Melanocyte of skin (primary cell): ENCODE measurements around the gene TMEM39B. TPM values are rescaled to one million over a fixed set of nuclear protein-coding genes. Genes with fewer than 3 reads are reported as not detected.

Source experiments
- small RNA-seq, 2 donors: library from RNA; depleted of rRNA; stranded (forward); fragments of <200 nt; gene quantifications; one replicate each; pipeline ENCODE3, GENCODE V24; 2012
- total RNA-seq, 2 donors: library from RNA; depleted of rRNA; stranded (reverse); fragments of >200 nt; gene quantifications; 2 replicates each; pipeline ENCODE4 v1.2.3, GENCODE V29; 2012

The TMEM39B gene
- total RNA-seq: 1 to 10 TPM; 4.5 to 5.3 TPM

GRCh38 chr1:32072622-32073298, at the start of gene TMEM39B:
TSS of gene TMEM39B (plus strand) at chr1:32072939. CDS start at chr1:32073048, 109 bp downstream.

GRCh38 chr1:32107742-32108661, 35.3 kb downstream of the TMEM39B start, which contains the start of gene KPNA6:
TSS of gene KPNA6 (plus strand) at chr1:32108056. CDS start at chr1:32108131, 75 bp downstream.

Small RNA genes lying within 50 kb of the gene (small RNA-seq; reads per million reads assigned to genes)
- gene MIR5585 (0 reads per million in 2 donors), gene RF00017 (0 reads per million in 2 donors)

Other genes with a start within 250 kb of the TMEM39B start
- 100 to 1,000 TPM; 188 to 216 TPM for gene PTP4A2, start 134.6 kb upstream of the TMEM39B start, total RNA-seq
- 10 to 100 TPM; 29.9 to 52.9 TPM for gene KHDRBS1, start 59.1 kb upstream of the TMEM39B start, total RNA-seq
- 10 to 100 TPM; 46.1 to 61.3 TPM for gene KPNA6, start 35.1 kb downstream of the TMEM39B start, total RNA-seq
- gene TXLNA, start 106.7 kb downstream of the TMEM39B start, total RNA-seq: 10 to 100 TPM; 90.9 to 94.6 TPM
- 10 to 100 TPM; 11.4 to 13.7 TPM for gene CCDC28B, start 127.7 kb downstream of the TMEM39B start, total RNA-seq
- gene IQCC, start 132.7 kb downstream of the TMEM39B start, total RNA-seq: 1 to 10 TPM; 1.4 to 1.7 TPM
- gene DCDC2B, start 136.2 kb downstream of the TMEM39B start, total RNA-seq: not detected
- gene TMEM234, start 149.4 kb downstream of the TMEM39B start, total RNA-seq: 10 to 100 TPM; 13.7 to 18.2 TPM
- 100 to 1,000 TPM; 204 to 323 TPM for gene EIF3I, start 149.5 kb downstream of the TMEM39B start, total RNA-seq
- gene FAM167B, start 174.3 kb downstream of the TMEM39B start, total RNA-seq: 10 to 100 TPM; 11.7 to 30.3 TPM
- gene LCK, start 178.3 kb downstream of the TMEM39B start, total RNA-seq: not detected
- 100 to 1,000 TPM in 1 of 2 donors, 10 to 100 TPM in 1; 61.3 to 104 TPM for gene HDAC1, start 219.1 kb downstream of the TMEM39B start, total RNA-seq